ENCODE data around the gene UGT1A3. TPM values are rescaled to one million over a fixed set of nuclear protein-coding genes. Genes with fewer than 3 reads are reported as not detected.

UGT1A3 gene
- total RNA-seq, 6 donors from 2014 or later: 0.30 TPM; not detected in 5

GRCh38 chr2:233816771-233817170, 87.9 kb downstream of the UGT1A3 start:
- TF ChIP-seq CTCF (IDR thresholded peaks at IDR 0.05) (no peak), POLR2AphosphoS5 (IDR thresholded peaks at IDR 0.05) (no peak), POLR2A (IDR thresholded peaks at IDR 0.05) (no peak), EP300 (IDR thresholded peaks at IDR 0.05) (no peak)
- H3K4me1 ChIP-seq: no peaks in the 10 kb centered on the region
- DNase-seq (no peak), ATAC-seq (ENCODE audit: low FRiP score in 2 of 2) (no peak)
- H3K4me3 ChIP-seq: no peak overlapping the region
- no peak overlapping the region for H3K27ac ChIP-seq
- WGBS, 2 donors: 81% methylated on average over 4 of the region's 4 CpGs
- no peaks in the 10 kb centered on the region for H3K9me3 ChIP-seq
- no peaks in the 10 kb centered on the region for H3K27me3 ChIP-seq
- H3K36me3 ChIP-seq: no peaks in the 10 kb centered on the region

GRCh38 chr2:233817361-233817911, 88.6 kb downstream of the UGT1A3 start:
- Histone ChIP-seq H3K4me3 (no peak overlapping the region), H3K27ac (no peak overlapping the region), H3K36me3 (no peaks in the 10 kb centered on the region), H3K27me3 (no peaks in the 10 kb centered on the region), H3K4me1 (no peaks in the 10 kb centered on the region), H3K9me3 (no peaks in the 10 kb centered on the region)
- TF ChIP-seq CTCF (IDR thresholded peaks at IDR 0.05): no peak
- no peak for TF ChIP-seq POLR2A (IDR thresholded peaks at IDR 0.05)
- no peak for TF ChIP-seq EP300 (IDR thresholded peaks at IDR 0.05)
- TF ChIP-seq POLR2AphosphoS5 (IDR thresholded peaks at IDR 0.05): no peak
- WGBS, 2 donors: 77 to 95% methylated on average over 2 to 3 of the region's 3 CpGs
- peak in 1 of 2 donors; percentile 12 for DNase-seq
- ATAC-seq (ENCODE audit: low FRiP score in 2 of 2): peak in 1 of 2 donors; percentile 20

GRCh38 chr2:233817995-233818638, 89.3 kb downstream of the UGT1A3 start:
- DNase-seq: peak in 1 of 2 donors; percentile 14
- WGBS, 2 donors: 88 to 97% methylated on average over 7 to 11 of the region's 11 CpGs
- Histone ChIP-seq H3K9me3 (no peaks in the 10 kb centered on the region), H3K4me3 (no peak overlapping the region), H3K27ac (no peak overlapping the region), H3K4me1 (no peaks in the 10 kb centered on the region), H3K27me3 (no peaks in the 10 kb centered on the region), H3K36me3 (no peaks in the 10 kb centered on the region)
- no peak for TF ChIP-seq POLR2AphosphoS5 (IDR thresholded peaks at IDR 0.05)
- no peak for TF ChIP-seq EP300 (IDR thresholded peaks at IDR 0.05)
- TF ChIP-seq CTCF (IDR thresholded peaks at IDR 0.05): no peak
- TF ChIP-seq POLR2A (IDR thresholded peaks at IDR 0.05): no peak
- no peak for ATAC-seq (ENCODE audit: low FRiP score in 2 of 2)

- no peaks in the 10 kb centered on the region for H3K9me3 ChIP-seq
- H3K4me1 ChIP-seq: no peaks in the 10 kb centered on the region
- 74 to 93% methylated on average over 8 to 17 of the region's 17 CpGs for WGBS, 2 donors
- DNase-seq (peak in 1 of 2 donors; percentile 13), ATAC-seq (ENCODE audit: low FRiP score in 2 of 2) (no peak)
- H3K27ac ChIP-seq: no peak overlapping the region
- H3K4me3 ChIP-seq: no peak overlapping the region
- H3K27me3 ChIP-seq: no peaks in the 10 kb centered on the region
- no peak for TF ChIP-seq POLR2A (IDR thresholded peaks at IDR 0.05)
- TF ChIP-seq CTCF (IDR thresholded peaks at IDR 0.05): no peak
- no peak for TF ChIP-seq EP300 (IDR thresholded peaks at IDR 0.05)
- TF ChIP-seq POLR2AphosphoS5 (IDR thresholded peaks at IDR 0.05): no peak
- no peaks in the 10 kb centered on the region for H3K36me3 ChIP-seq
Observed at GRCh38 chr2:233818639-233819621, 90.1 kb downstream of the UGT1A3 start.
